NCI-H128 (cell line): ENCODE measurements around the gene MYCBPAP.

Experiments
- DNase-seq: peaks from one replicate; lab custom pipeline; 2025; ENCODE audit not compliant: unreplicated experiment; lab: John Stamatoyannopoulos, UW

The MYCBPAP gene

GRCh38 chr17:50484386-50485155 lies 23.7 kb upstream of the MYCBPAP start:
- DNase-seq = no peak

- no peak for DNase-seq
Observed at GRCh38 chr17:50487213-50488096, 20.8 kb upstream of the MYCBPAP start.

GRCh38 chr17:50488880-50489279 lies 19.4 kb upstream of the MYCBPAP start:
- DNase-seq = no peak

- no peak for DNase-seq
Observed at GRCh38 chr17:50491505-50491904, 16.7 kb upstream of the MYCBPAP start.

- no peak for DNase-seq
Observed at GRCh38 chr17:50492214-50492613, 16.0 kb upstream of the MYCBPAP start.

- no peak for DNase-seq
Observed at GRCh38 chr17:50493744-50494143, 14.5 kb upstream of the MYCBPAP start.

GRCh38 chr17:50495217-50495823 lies 12.9 kb upstream of the MYCBPAP start:
- DNase-seq = no peak

- DNase-seq = no peak
Observed at GRCh38 chr17:50495918-50496317, 12.3 kb upstream of the MYCBPAP start.

- no peak for DNase-seq
Observed at GRCh38 chr17:50498021-50498874, 10.0 kb upstream of the MYCBPAP start.

GRCh38 chr17:50499270-50499669 lies 9.0 kb upstream of the MYCBPAP start:
- no peak for DNase-seq

GRCh38 chr17:50499721-50500120 lies 8.5 kb upstream of the MYCBPAP start:
- no peak for DNase-seq

- no peak for DNase-seq
Observed at GRCh38 chr17:50501054-50501453, 7.2 kb upstream of the MYCBPAP start.

GRCh38 chr17:50502301-50502990 lies 5.8 kb upstream of the MYCBPAP start:
- no peak for DNase-seq

GRCh38 chr17:50505591-50506130 lies 2.6 kb upstream of the MYCBPAP start:
- no peak for DNase-seq

GRCh38 chr17:50506298-50506697 lies 1.9 kb upstream of the MYCBPAP start:
- no peak for DNase-seq

- DNase-seq = no peak
Observed at GRCh38 chr17:50508573-50509460, 578 bp downstream of the MYCBPAP start.

- no peak for DNase-seq
Observed at GRCh38 chr17:50511058-50511457, 2.8 kb downstream of the MYCBPAP start.

GRCh38 chr17:50513495-50513894 lies 5.3 kb downstream of the MYCBPAP start:
- DNase-seq = no peak

GRCh38 chr17:50514388-50514787 lies 6.1 kb downstream of the MYCBPAP start:
- DNase-seq = no peak
